Measurements from ENCODE around the gene ECHS1.
A peak's percentile ranks its signal among the peaks of the same experiment; 100 is the strongest.
"Not testable (repeated sequence)": the region's sequence is repeated elsewhere in the genome, so short reads cannot be mapped to it uniquely, and the experiment has no call there.

Gene ECHS1

DNA sequence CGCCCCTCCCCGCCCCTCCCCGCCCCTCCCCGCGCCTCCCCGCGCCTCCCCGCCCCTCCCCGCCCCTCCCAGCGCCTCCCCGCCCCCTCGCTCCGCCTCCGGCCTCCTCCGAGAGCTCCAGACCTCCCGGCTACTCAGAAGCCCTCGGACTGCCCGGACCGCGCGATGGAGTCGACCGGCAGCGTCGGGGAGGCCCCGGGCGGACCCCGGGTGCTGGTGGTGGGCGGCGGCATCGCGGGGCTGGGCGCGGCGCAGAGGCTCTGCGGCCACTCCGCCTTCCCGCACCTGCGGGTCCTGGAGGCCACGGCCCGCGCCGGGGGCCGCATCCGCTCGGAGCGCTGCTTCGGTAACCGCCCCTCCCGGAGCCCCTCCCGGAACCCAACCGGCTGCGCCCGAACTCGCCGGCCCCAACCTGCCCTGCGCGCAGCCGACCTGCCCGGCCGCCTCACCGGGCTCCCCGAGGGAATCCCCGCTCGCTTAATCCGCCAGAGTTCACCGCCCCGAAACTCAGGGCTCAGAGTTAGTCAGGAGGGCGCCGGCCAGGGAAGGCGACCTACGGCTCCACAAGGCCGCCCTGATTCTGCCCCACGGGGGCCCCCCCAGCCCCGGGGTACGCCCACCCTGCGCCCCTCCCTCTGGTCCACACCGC, 6.1 kb upstream of the ECHS1 start, which contains the start of gene PAOX:
TSS of gene PAOX (plus strand) at position 111 of the 649 bp plus-strand sequence. CDS start at position 166, 55 bp downstream.
- TF ChIP-seq, protein P1, sequence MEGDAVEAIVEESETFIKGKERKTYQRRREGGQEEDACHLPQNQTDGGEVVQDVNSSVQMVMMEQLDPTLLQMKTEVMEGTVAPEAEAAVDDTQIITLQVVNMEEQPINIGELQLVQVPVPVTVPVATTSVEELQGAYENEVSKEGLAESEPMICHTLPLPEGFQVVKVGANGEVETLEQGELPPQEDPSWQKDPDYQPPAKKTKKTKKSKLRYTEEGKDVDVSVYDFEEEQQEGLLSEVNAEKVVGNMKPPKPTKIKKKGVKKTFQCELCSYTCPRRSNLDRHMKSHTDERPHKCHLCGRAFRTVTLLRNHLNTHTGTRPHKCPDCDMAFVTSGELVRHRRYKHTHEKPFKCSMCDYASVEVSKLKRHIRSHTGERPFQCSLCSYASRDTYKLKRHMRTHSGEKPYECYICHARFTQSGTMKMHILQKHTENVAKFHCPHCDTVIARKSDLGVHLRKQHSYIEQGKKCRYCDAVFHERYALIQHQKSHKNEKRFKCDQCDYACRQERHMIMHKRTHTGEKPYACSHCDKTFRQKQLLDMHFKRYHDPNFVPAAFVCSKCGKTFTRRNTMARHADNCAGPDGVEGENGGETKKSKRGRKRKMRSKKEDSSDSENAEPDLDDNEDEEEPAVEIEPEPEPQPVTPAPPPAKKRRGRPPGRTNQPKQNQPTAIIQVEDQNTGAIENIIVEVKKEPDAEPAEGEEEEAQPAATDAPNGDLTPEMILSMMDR (IDR thresholded peaks at IDR 0.05; ENCODE audit: control insufficient read depth, insufficient read depth, low read depth, low read length, missing control alignments), result no peak
- peak within 1 kb of the TSS; percentile 74 for H3K4me3 ChIP-seq (ENCODE audit: control insufficient read depth, low read depth, low read length)
- no peak for DNase-seq (ENCODE audit: low read depth)

GRCh38 chr10:133378251-133379096, 5.3 kb upstream of the ECHS1 start:
- TF ChIP-seq, protein P1 (IDR thresholded peaks at IDR 0.05; ENCODE audit: control insufficient read depth, insufficient read depth, low read depth, low read length, missing control alignments), result no peak
- DNase-seq (ENCODE audit: low read depth), result no peak
- peak overlapping the region; percentile 74 for H3K4me3 ChIP-seq (ENCODE audit: control insufficient read depth, low read depth, low read length)

- TF ChIP-seq, protein P1 (IDR thresholded peaks at IDR 0.05; ENCODE audit: control insufficient read depth, insufficient read depth, low read depth, low read length, missing control alignments), result no peak
- H3K4me3 ChIP-seq (ENCODE audit: control insufficient read depth, low read depth, low read length), result peak overlapping the region; percentile 74
- DNase-seq (ENCODE audit: low read depth), result no peak
Measured at GRCh38 chr10:133377818-133378250, 4.7 kb upstream of the ECHS1 start.

- DNase-seq (ENCODE audit: low read depth), result no peak
- TF ChIP-seq, protein P1 (IDR thresholded peaks at IDR 0.05; ENCODE audit: control insufficient read depth, insufficient read depth, low read depth, low read length, missing control alignments), result no peak
- H3K4me3 ChIP-seq (ENCODE audit: control insufficient read depth, low read depth, low read length), result no peak overlapping the region
Measured at GRCh38 chr10:133377025-133377817, 4.1 kb upstream of the ECHS1 start.

DNA sequence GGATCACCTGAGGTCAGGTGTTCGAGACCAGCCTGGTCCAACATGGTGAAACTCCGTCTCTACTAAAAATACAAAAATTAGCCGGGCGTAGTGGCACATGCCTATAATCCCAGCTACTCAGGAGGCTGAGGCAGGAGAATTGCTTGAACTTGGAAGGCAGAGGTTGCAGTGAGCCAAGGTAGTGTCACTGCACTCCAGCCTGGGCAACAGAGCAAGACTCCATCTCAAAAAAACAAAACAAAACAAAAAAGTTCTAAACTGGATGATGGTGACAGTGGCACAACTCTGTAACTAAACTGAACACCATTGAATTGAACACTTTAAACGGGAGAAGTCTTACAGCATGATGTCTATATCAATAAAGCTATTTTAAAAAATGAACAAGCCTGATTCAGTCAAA, 3.0 kb upstream of the ECHS1 start:
- DNase-seq (ENCODE audit: low read depth); H3K4me3 ChIP-seq (ENCODE audit: control insufficient read depth, low read depth, low read length): not testable (repeated sequence)

DNA sequence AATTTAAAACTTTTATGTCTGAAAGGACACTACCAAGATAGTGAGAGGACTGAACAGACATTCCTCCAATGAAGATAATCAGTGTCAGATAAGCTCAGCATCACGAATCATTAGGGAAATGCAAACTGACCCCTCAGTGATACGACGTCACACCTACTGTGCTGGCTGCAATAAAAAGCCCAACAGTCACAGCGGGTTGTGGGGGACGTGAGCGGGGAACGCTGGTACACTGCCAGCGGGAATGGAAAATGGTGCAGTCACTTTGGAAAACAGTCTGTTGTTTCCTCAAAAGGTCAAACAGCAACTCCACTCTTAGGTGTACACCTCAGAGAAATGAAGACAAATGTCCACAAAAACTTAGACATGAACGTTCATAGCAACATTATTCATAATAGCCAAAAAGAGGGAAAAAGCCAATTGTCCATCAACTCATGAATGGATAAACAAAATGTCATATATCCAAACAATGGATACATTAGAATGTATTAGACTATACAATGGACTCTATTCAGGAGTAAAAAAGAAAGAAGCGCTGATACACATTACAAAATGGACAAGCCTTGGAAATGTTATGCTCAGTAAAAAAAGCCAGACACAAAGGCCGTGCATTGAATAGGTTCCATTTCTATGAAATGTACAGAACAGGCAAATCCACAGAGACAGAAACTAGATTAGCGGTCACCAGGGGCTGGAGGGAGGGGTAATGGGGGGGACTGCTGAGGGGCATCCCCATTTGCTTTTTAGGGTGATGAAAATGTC, 2.4 kb upstream of the ECHS1 start:
- DNase-seq (ENCODE audit: low read depth), result no peak
- TF ChIP-seq, protein P1 (IDR thresholded peaks at IDR 0.05; ENCODE audit: control insufficient read depth, insufficient read depth, low read depth, low read length, missing control alignments), result no peak
- no peak overlapping the region for H3K4me3 ChIP-seq (ENCODE audit: control insufficient read depth, low read depth, low read length)

All from AG09309 (cell line).